ENCODE results near the gene JMJD7.

GRCh38 chr15:41847981-41848380 lies 20.1 kb downstream of the JMJD7 start:
- no peak for TF ChIP-seq CTCF (conservative IDR thresholded peaks at IDR 0.05)
- TF ChIP-seq EZH2 (IDR thresholded peaks at IDR 0.05; ENCODE audit: low read depth), result no peak
